ENCODE data around the gene PI4K2A. TPM values are rescaled to one million over a fixed set of nuclear protein-coding genes. Genes with fewer than 3 reads are reported as not detected.

The PI4K2A gene
- total and polyA plus RNA-seq, 2 of the 13 experiments (the other 11 are each of a cell fraction or from before 2014, with no cell fraction given) = 10.9 to 14.3 TPM

DNA sequence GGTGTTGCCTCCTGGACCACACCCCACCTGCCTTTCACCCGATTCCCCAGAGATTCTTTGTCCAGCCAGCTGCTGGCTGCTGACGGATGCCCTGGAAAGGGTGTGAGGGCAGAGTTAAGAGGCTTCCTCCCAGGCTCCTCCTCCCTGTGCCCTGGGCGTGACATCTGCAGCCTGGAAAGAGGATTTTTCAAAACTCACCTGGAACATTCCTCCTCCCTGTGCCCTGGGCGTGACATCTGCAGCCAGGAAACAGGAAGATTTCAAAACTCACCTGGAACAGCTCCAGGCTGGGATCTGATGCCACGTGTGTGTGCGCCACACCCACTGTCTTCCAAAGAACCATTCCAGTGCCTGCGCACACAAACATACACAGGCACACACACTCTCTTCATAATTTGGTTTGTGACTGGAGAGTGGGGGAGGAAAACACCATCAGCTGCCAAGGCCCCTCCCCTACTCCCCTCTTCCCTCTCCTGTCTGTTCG lies 78.2 kb downstream of the PI4K2A start (continued):
- TF ChIP-seq ZFP36 (IDR thresholded peaks at IDR 0.05; ENCODE audit: borderline replicate concordance, low read depth, low read length, partially characterized antibody) (no peak), ZNF781 (CRISPR knock-in tag; IDR thresholded peaks at IDR 0.05; ENCODE audit: borderline replicate concordance, not compliant biosample characterization) (no peak), ZNF674 (CRISPR knock-in tag; IDR thresholded peaks at IDR 0.05; ENCODE audit: low read depth) (no peak), HMG20A (CRISPR knock-in tag; IDR thresholded peaks at IDR 0.05; ENCODE audit: borderline replicate concordance) (no peak), CEBPG (CRISPR knock-in tag; IDR thresholded peaks at IDR 0.05) (peak; percentile 47), BRCA1 (CRISPR knock-in tag; IDR thresholded peaks at IDR 0.05) (no peak), ZEB1 (IDR thresholded peaks at IDR 0.05; ENCODE audit: insufficient replicate concordance, low read depth) (peak; percentile 77)
- TF ChIP-seq, protein P1, sequence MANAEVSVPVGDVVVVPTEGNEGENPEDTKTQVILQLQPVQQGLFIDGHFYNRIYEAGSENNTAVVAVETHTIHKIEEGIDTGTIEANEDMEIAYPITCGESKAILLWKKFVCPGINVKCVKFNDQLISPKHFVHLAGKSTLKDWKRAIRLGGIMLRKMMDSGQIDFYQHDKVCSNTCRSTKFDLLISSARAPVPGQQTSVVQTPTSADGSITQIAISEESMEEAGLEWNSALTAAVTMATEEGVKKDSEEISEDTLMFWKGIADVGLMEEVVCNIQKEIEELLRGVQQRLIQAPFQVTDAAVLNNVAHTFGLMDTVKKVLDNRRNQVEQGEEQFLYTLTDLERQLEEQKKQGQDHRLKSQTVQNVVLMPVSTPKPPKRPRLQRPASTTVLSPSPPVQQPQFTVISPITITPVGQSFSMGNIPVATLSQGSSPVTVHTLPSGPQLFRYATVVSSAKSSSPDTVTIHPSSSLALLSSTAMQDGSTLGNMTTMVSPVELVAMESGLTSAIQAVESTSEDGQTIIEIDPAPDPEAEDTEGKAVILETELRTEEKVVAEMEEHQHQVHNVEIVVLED (CRISPR knock-in tag; IDR thresholded peaks at IDR 0.05; ENCODE audit: borderline replicate concordance) = no peak
- TF ChIP-seq, protein P2, sequence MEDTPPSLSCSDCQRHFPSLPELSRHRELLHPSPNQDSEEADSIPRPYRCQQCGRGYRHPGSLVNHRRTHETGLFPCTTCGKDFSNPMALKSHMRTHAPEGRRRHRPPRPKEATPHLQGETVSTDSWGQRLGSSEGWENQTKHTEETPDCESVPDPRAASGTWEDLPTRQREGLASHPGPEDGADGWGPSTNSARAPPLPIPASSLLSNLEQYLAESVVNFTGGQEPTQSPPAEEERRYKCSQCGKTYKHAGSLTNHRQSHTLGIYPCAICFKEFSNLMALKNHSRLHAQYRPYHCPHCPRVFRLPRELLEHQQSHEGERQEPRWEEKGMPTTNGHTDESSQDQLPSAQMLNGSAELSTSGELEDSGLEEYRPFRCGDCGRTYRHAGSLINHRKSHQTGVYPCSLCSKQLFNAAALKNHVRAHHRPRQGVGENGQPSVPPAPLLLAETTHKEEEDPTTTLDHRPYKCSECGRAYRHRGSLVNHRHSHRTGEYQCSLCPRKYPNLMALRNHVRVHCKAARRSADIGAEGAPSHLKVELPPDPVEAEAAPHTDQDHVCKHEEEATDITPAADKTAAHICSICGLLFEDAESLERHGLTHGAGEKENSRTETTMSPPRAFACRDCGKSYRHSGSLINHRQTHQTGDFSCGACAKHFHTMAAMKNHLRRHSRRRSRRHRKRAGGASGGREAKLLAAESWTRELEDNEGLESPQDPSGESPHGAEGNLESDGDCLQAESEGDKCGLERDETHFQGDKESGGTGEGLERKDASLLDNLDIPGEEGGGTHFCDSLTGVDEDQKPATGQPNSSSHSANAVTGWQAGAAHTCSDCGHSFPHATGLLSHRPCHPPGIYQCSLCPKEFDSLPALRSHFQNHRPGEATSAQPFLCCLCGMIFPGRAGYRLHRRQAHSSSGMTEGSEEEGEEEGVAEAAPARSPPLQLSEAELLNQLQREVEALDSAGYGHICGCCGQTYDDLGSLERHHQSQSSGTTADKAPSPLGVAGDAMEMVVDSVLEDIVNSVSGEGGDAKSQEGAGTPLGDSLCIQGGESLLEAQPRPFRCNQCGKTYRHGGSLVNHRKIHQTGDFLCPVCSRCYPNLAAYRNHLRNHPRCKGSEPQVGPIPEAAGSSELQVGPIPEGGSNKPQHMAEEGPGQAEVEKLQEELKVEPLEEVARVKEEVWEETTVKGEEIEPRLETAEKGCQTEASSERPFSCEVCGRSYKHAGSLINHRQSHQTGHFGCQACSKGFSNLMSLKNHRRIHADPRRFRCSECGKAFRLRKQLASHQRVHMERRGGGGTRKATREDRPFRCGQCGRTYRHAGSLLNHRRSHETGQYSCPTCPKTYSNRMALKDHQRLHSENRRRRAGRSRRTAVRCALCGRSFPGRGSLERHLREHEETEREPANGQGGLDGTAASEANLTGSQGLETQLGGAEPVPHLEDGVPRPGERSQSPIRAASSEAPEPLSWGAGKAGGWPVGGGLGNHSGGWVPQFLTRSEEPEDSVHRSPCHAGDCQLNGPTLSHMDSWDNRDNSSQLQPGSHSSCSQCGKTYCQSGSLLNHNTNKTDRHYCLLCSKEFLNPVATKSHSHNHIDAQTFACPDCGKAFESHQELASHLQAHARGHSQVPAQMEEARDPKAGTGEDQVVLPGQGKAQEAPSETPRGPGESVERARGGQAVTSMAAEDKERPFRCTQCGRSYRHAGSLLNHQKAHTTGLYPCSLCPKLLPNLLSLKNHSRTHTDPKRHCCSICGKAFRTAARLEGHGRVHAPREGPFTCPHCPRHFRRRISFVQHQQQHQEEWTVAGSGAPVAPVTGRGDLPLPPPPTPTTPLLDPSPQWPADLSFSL (CRISPR knock-in tag; IDR thresholded peaks at IDR 0.05) = no peak
- TF ChIP-seq, protein P3, sequence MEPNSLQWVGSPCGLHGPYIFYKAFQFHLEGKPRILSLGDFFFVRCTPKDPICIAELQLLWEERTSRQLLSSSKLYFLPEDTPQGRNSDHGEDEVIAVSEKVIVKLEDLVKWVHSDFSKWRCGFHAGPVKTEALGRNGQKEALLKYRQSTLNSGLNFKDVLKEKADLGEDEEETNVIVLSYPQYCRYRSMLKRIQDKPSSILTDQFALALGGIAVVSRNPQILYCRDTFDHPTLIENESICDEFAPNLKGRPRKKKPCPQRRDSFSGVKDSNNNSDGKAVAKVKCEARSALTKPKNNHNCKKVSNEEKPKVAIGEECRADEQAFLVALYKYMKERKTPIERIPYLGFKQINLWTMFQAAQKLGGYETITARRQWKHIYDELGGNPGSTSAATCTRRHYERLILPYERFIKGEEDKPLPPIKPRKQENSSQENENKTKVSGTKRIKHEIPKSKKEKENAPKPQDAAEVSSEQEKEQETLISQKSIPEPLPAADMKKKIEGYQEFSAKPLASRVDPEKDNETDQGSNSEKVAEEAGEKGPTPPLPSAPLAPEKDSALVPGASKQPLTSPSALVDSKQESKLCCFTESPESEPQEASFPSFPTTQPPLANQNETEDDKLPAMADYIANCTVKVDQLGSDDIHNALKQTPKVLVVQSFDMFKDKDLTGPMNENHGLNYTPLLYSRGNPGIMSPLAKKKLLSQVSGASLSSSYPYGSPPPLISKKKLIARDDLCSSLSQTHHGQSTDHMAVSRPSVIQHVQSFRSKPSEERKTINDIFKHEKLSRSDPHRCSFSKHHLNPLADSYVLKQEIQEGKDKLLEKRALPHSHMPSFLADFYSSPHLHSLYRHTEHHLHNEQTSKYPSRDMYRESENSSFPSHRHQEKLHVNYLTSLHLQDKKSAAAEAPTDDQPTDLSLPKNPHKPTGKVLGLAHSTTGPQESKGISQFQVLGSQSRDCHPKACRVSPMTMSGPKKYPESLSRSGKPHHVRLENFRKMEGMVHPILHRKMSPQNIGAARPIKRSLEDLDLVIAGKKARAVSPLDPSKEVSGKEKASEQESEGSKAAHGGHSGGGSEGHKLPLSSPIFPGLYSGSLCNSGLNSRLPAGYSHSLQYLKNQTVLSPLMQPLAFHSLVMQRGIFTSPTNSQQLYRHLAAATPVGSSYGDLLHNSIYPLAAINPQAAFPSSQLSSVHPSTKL (CRISPR knock-in tag; IDR thresholded peaks at IDR 0.05) = peak; percentile 27; the same call in 1 of the 2 replicates
- TF ChIP-seq, protein P4, sequence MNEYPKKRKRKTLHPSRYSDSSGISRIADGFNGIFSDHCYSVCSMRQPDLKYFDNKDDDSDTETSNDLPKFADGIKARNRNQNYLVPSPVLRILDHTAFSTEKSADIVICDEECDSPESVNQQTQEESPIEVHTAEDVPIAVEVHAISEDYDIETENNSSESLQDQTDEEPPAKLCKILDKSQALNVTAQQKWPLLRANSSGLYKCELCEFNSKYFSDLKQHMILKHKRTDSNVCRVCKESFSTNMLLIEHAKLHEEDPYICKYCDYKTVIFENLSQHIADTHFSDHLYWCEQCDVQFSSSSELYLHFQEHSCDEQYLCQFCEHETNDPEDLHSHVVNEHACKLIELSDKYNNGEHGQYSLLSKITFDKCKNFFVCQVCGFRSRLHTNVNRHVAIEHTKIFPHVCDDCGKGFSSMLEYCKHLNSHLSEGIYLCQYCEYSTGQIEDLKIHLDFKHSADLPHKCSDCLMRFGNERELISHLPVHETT (CRISPR knock-in tag; conservative IDR thresholded peaks at IDR 0.05) = no peak
- TF ChIP-seq, protein P5, sequence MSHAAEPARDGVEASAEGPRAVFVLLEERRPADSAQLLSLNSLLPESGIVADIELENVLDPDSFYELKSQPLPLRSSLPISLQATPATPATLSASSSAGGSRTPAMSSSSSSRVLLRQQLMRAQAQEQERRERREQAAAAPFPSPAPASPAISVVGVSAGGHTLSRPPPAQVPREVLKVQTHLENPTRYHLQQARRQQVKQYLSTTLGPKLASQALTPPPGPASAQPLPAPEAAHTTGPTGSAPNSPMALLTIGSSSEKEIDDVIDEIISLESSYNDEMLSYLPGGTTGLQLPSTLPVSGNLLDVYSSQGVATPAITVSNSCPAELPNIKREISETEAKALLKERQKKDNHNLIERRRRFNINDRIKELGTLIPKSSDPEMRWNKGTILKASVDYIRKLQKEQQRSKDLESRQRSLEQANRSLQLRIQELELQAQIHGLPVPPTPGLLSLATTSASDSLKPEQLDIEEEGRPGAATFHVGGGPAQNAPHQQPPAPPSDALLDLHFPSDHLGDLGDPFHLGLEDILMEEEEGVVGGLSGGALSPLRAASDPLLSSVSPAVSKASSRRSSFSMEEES (CRISPR knock-in tag; IDR thresholded peaks at IDR 0.05) = peak; percentile 64; the same call in 1 of the 2 replicates
- TF ChIP-seq, protein P6, sequence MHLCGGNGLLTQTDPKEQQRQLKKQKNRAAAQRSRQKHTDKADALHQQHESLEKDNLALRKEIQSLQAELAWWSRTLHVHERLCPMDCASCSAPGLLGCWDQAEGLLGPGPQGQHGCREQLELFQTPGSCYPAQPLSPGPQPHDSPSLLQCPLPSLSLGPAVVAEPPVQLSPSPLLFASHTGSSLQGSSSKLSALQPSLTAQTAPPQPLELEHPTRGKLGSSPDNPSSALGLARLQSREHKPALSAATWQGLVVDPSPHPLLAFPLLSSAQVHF (CRISPR knock-in tag; IDR thresholded peaks at IDR 0.05) = no peak
